GM23248 (cell line): ENCODE results near the gene CCDC38. TPM values are rescaled to one million over a fixed set of nuclear protein-coding genes. Genes with fewer than 3 reads are reported as not detected.
"Not testable (repeated sequence)": the region's sequence is repeated elsewhere in the genome, so short reads cannot be mapped to it uniquely, and the experiment has no call there.

Experiments used
- DNase-seq: peaks from one replicate; pipeline ENCODE4 v3.0.0-alpha.2; 2015
- H2AFZ ChIP-seq: fragments of 200-600 bp; sonication (generic); 2 replicates; pipeline ENCODE4 v1.6.1; 2016; ENCODE audit warnings: antibody characterized with exemption
- H3F3A ChIP-seq: fragments of 200-600 bp; sonication (generic); 2 replicates; pipeline ENCODE4 v1.6.1; 2016; ENCODE audit warnings: mild to moderate bottlenecking, antibody characterized with exemption, mixed run types; ENCODE audit not compliant: insufficient read depth
- H3K27ac ChIP-seq: fragments of 200-600 bp; sonication (generic); 2 replicates; pipeline ENCODE4 v1.5.1; 2016; ENCODE audit warnings: mild to moderate bottlenecking
- H3K27me3 ChIP-seq: fragments of 200-600 bp; sonication (generic); replicated peaks from 2 replicates; pipeline ENCODE4 v1.6.1; 2016; ENCODE audit warnings: mild to moderate bottlenecking; ENCODE audit not compliant: insufficient read depth
- H3K36me3 ChIP-seq: fragments of 200-600 bp; sonication (generic); 2 replicates; pipeline ENCODE4 v1.6.1; 2016; ENCODE audit warnings: low read depth, mild to moderate bottlenecking
- H3K4me1 ChIP-seq: fragments of 200-600 bp; sonication (generic); 2 replicates; pipeline ENCODE4 v1.6.1; 2016; ENCODE audit warnings: mild to moderate bottlenecking; ENCODE audit not compliant: insufficient read depth
- H3K4me2 ChIP-seq: fragments of 200-600 bp; sonication (generic); one replicate; pipeline ENCODE4 v1.6.1; 2016; ENCODE audit warnings: mild to moderate bottlenecking; ENCODE audit not compliant: unreplicated experiment
- H3K4me3 ChIP-seq: fragments of 200-600 bp; sonication (generic); 2 replicates; pipeline ENCODE4 v1.5.1; 2016; ENCODE audit warnings: mild to moderate bottlenecking
- H3K79me2 ChIP-seq: fragments of 200-600 bp; sonication (generic); 2 replicates; pipeline ENCODE4 v1.6.1; 2016; ENCODE audit warnings: mild to moderate bottlenecking; ENCODE audit not compliant: insufficient read depth
- H3K9ac ChIP-seq: fragments of 200-600 bp; sonication (generic); 2 replicates; pipeline ENCODE4 v1.6.1; 2016; ENCODE audit warnings: mild to moderate bottlenecking
- H3K9me2 ChIP-seq: fragments of 200-600 bp; sonication (generic); 2 replicates; pipeline ENCODE4 v1.6.1; 2016; ENCODE audit warnings: mixed run types, mild to moderate bottlenecking, moderate library complexity; ENCODE audit not compliant: insufficient read depth
- H3K9me3 ChIP-seq: fragments of 200-600 bp; sonication (generic); one replicate; pipeline ENCODE4 v1.6.1; 2017; ENCODE audit warnings: low read depth
- H4K20me1 ChIP-seq: fragments of 200-600 bp; sonication (generic); 2 replicates; pipeline ENCODE4 v1.6.0; 2016; ENCODE audit not compliant: insufficient read depth
- EZH2 ChIP-seq: fragments of 200-600 bp; sonication (generic); IDR thresholded peaks from 2 replicates; pipeline ENCODE4 v1.6.1; 2018; ENCODE audit warnings: antibody characterized with exemption, mild to moderate bottlenecking; ENCODE audit not compliant: insufficient read depth, poor library complexity, severe bottlenecking
- EZH2phosphoT487 ChIP-seq: fragments of 200-600 bp; sonication (generic); IDR thresholded peaks from 2 replicates; pipeline ENCODE4 v1.6.1; 2018; ENCODE audit warnings: antibody characterized with exemption, moderate library complexity, mild to moderate bottlenecking, low read depth; ENCODE audit not compliant: insufficient read depth
- WGBS, 2 experiments: methylation state at CpG; one replicate each; pipeline ENCODE4 v1.1.6; 2015 to 2017; ENCODE audit warnings: low lambda C conversion rate in 2 of 2, low coverage in 1 of 2; ENCODE audit errors: missing lambda C conversion rate in 2 of 2; 5-methylcytosine and 5-hydroxymethylcytosine counted together
- in situ Hi-C: fragments of 300-500 bp; cut with MboI; formaldehyde crosslinking; loops from 2 replicates; pipeline ENCODE4 v1.15.0; 2020
- polyA plus RNA-seq: library from polyadenylated mRNA; unstranded; fragments of >200 nt; fragmentation: Nextera tagmentation; extraction: Ambion mirVana; gene quantifications from 2 replicates; pipeline ENCODE4 v1.2.1, GENCODE V29; 2016
- total RNA-seq: library from RNA; depleted of rRNA; stranded (reverse); fragments of >200 nt; shearing (Covaris generic); gene quantifications from 2 replicates; pipeline ENCODE4 v1.2.3, GENCODE V29; 2014

CCDC38 gene
- total and polyA plus RNA-seq, 2 experiments from 2014 or later = under 0.01 to 0.06 TPM

GRCh38 chr12:95975491-95975890 lies 33.1 kb upstream of the CCDC38 start:
- no peaks in the 10 kb centered on the region for H3K36me3 ChIP-seq
- DNase-seq = no peak
- WGBS, 2 experiments = 59 to 68% methylated on average over 4 of the region's 4 CpGs

GRCh38 chr12:95974358-95974757 lies 31.9 kb upstream of the CCDC38 start:
- in situ Hi-C loops = no loop called here
- WGBS, 2 experiments = 79 to 82% methylated on average over 2 of the region's 2 CpGs
- Histone ChIP-seq H2AFZ (no peak overlapping the region), H3K4me2 (no peak overlapping the region), H3K9me2 (no peaks in the 10 kb centered on the region), H3K9ac (no peak overlapping the region), H3K9me3 (no peaks in the 10 kb centered on the region), H3F3A (no peaks in the 10 kb centered on the region), H3K27ac (no peak overlapping the region), H3K79me2 (no peaks in the 10 kb centered on the region), H3K27me3 (no peaks in the 10 kb centered on the region; the same call in 1 of the 2 replicates), H3K36me3 (no peaks in the 10 kb centered on the region), H3K4me1 (no peaks in the 10 kb centered on the region), H3K4me3 (no peak overlapping the region), H4K20me1 (no peaks in the 10 kb centered on the region)
- DNase-seq = no peak
- TF ChIP-seq EZH2 (no peak), EZH2phosphoT487 (no peak)

More at GRCh38 chr12:95975491-95975890, 33.1 kb upstream of the CCDC38 start:
- no peaks in the 10 kb centered on the region for H3F3A ChIP-seq
- no peaks in the 10 kb centered on the region for H3K9me3 ChIP-seq
- in situ Hi-C loops = loop anchor here (25.0 kb wide), 1 partner anchor 363 kb away; no protein-coding TSS in a partner anchor
- H3K9me2 ChIP-seq = no peaks in the 10 kb centered on the region
- H3K4me2 ChIP-seq = no peak overlapping the region
- no peak overlapping the region for H3K27ac ChIP-seq
- H3K27me3 ChIP-seq = no peaks in the 10 kb centered on the region; the same call in 1 of the 2 replicates
- TF ChIP-seq EZH2phosphoT487 = no peak
- TF ChIP-seq EZH2 = no peak
- no peaks in the 10 kb centered on the region for H3K4me1 ChIP-seq
- H4K20me1 ChIP-seq = no peaks in the 10 kb centered on the region
- no peaks in the 10 kb centered on the region for H3K79me2 ChIP-seq
- H3K9ac ChIP-seq = no peak overlapping the region
- no peak overlapping the region for H3K4me3 ChIP-seq
- H2AFZ ChIP-seq = no peak overlapping the region

GRCh38 chr12:95972832-95973456 lies 30.5 kb upstream of the CCDC38 start:
- no peak for TF ChIP-seq EZH2phosphoT487
- no peak for TF ChIP-seq EZH2
- H3K4me2 ChIP-seq = no peak overlapping the region
- no peak for DNase-seq
- H3K9me3 ChIP-seq = no peaks in the 10 kb centered on the region
- no peak overlapping the region for H3K27ac ChIP-seq
- no peaks in the 10 kb centered on the region for H3K9me2 ChIP-seq
- H4K20me1 ChIP-seq = no peaks in the 10 kb centered on the region
- H3K79me2 ChIP-seq = no peaks in the 10 kb centered on the region
- H3K4me3 ChIP-seq = no peak overlapping the region
- H3F3A ChIP-seq = no peaks in the 10 kb centered on the region
- no peaks in the 10 kb centered on the region for H3K27me3 ChIP-seq
- no peaks in the 10 kb centered on the region for H3K36me3 ChIP-seq
- H3K4me1 ChIP-seq = no peaks in the 10 kb centered on the region
- 57 to 59% methylated on average over 4 of the region's 4 CpGs for WGBS, 2 experiments
- no peak overlapping the region for H3K9ac ChIP-seq
- in situ Hi-C loops = no loop called here
- no peak overlapping the region for H2AFZ ChIP-seq

- no peaks in the 10 kb centered on the region for H3K27me3 ChIP-seq
- H3K4me3 ChIP-seq = no peak overlapping the region
- no peak overlapping the region for H3K9ac ChIP-seq
- H3K9me3 ChIP-seq = no peaks in the 10 kb centered on the region
- H3K79me2 ChIP-seq = no peaks in the 10 kb centered on the region
- TF ChIP-seq EZH2phosphoT487 = no peak
- no peak for TF ChIP-seq EZH2
- H3K4me1 ChIP-seq = no peaks in the 10 kb centered on the region
- no peak overlapping the region for H3K27ac ChIP-seq
- no peaks in the 10 kb centered on the region for H3F3A ChIP-seq
- WGBS, 2 experiments = 42 to 46% methylated on average over 7 of the region's 7 CpGs
- in situ Hi-C loops = no loop called here
- H2AFZ ChIP-seq = no peak overlapping the region
- no peak overlapping the region for H3K4me2 ChIP-seq
- no peaks in the 10 kb centered on the region for H3K9me2 ChIP-seq
- H3K36me3 ChIP-seq = no peaks in the 10 kb centered on the region
- H4K20me1 ChIP-seq = no peaks in the 10 kb centered on the region
- DNase-seq = peak; percentile 41
Observed at GRCh38 chr12:95970905-95971304, 28.5 kb upstream of the CCDC38 start.

GRCh38 chr12:95969116-95969515 lies 26.7 kb upstream of the CCDC38 start:
- in situ Hi-C loops, H3F3A ChIP-seq, H3K9me2 ChIP-seq, H3K27me3 ChIP-seq, H3K4me2 ChIP-seq, H3K9ac ChIP-seq, H3K4me3 ChIP-seq, H3K79me2 ChIP-seq, H3K4me1 ChIP-seq, H4K20me1 ChIP-seq, DNase-seq, H3K9me3 ChIP-seq, H3K36me3 ChIP-seq, H2AFZ ChIP-seq, H3K27ac ChIP-seq: not testable (repeated sequence)
- 92 to 96% methylated on average over 6 to 17 of the region's 28 CpGs for WGBS, 2 experiments
